HepG2 (cell line): Measurements from ENCODE around the gene MEPCE. TPM values are rescaled to one million over a fixed set of nuclear protein-coding genes. Genes with fewer than 3 reads are reported as not detected.

ENCODE experiments used
- ATAC-seq: fragments of 200-7000 bp; cut with Tn5 transposase; 3 replicates; pipeline ENCODE4 v1.9.1; 2020; ENCODE audit warnings: mild to moderate bottlenecking, moderate library complexity
- BruUV-seq: library from RNA; stranded (reverse); fragments of 400-500 nt; replicated peaks from 2 replicates; lab custom pipeline; 2021; lab: Mats Ljungman, UMichigan
- CTCF ChIA-PET: fragments of 300-600 bp; formaldehyde crosslinking; extraction: SDS; loops from one replicate; lab custom pipeline; 2021; ENCODE audit warnings: low total read pairs, inconsistent platforms, low intra/inter-chr PET ratio; lab: Yijun Ruan, JAX
- POLR2A ChIA-PET: fragments of 350-600 bp; sonication (Branson Sonifier 250); formaldehyde crosslinking; loops from one replicate; lab custom pipeline; 2020; ENCODE audit warnings: antibody characterized with exemption, inconsistent platforms; lab: Yijun Ruan, JAX
- DNase-seq: peaks from one replicate; pipeline ENCODE4 v3.0.0-alpha.2; 2015; ENCODE audit warnings: low spot score
- FAIRE-seq: peaks from 3 replicates; lab custom pipeline; 2011; peaks lifted over from hg19 to GRCh38; lab: Jason Lieb, UNC
- H2AFZ ChIP-seq: one replicate; pipeline ENCODE4 v1.6.1; 2011; ENCODE audit warnings: low read length, inconsistent platforms
- H3K27ac ChIP-seq: fragments of 300-600 bp; 3 replicates; pipeline ENCODE4 v1.8.0; 2011; ENCODE audit warnings: mixed run types, mild to moderate bottlenecking, mixed read lengths, low read length, inconsistent platforms; ENCODE audit not compliant: insufficient read depth; ENCODE audit errors: extremely low read length
- H3K27me3 ChIP-seq, 2 experiments: fragments of 200-600 bp in 1 of 2; 2 replicates in 1 of 2; 3 replicates in 1 of 2; pipeline versions ENCODE4 v1.6.0 to v1.8.0; 2011; ENCODE audit warnings: low read length in 2 of 2, mild to moderate bottlenecking in 2 of 2, moderate library complexity in 2 of 2, inconsistent platforms in 1 of 2; ENCODE audit not compliant: insufficient read depth in 2 of 2, control insufficient read depth in 1 of 2
- H3K36me3 ChIP-seq, 2 experiments: fragments of 200-600 bp in 1 of 2; replicated peaks in 1 of 2; 2 replicates in 1 of 2; 3 replicates in 1 of 2; pipeline versions ENCODE4 v1.5.1 to v1.8.0; 2011; ENCODE audit warnings: low read length in 2 of 2, inconsistent platforms in 1 of 2; ENCODE audit not compliant: insufficient read depth in 2 of 2, control insufficient read depth in 1 of 2
- H3K4me1 ChIP-seq: 2 replicates; pipeline ENCODE4 v1.5.1; 2012; ENCODE audit warnings: low read length, inconsistent platforms; ENCODE audit not compliant: insufficient read depth
- H3K4me2 ChIP-seq: 2 replicates; pipeline ENCODE4 v1.6.0; 2011; ENCODE audit warnings: low read depth, low read length, inconsistent platforms
- H3K4me3 ChIP-seq, 3 experiments: fragments of 200-600 bp in 1 of 3; sonication (generic), shearing (Covaris generic) in 1 of 3; replicated peaks in 1 of 3; 2 replicates each; pipeline ENCODE4 v1.5.1; 2011 to 2016; ENCODE audit warnings: low read length in 3 of 3, inconsistent platforms in 2 of 3, low read depth in 2 of 3, mild to moderate bottlenecking in 2 of 3, control low read depth in 1 of 3, mixed read lengths in 1 of 3; ENCODE audit not compliant: insufficient read depth in 1 of 3
- H3K79me2 ChIP-seq: one replicate; pipeline ENCODE4 v1.6.1; 2011; ENCODE audit warnings: low read length, inconsistent platforms; ENCODE audit not compliant: insufficient read depth
- H3K9ac ChIP-seq: 2 replicates; pipeline ENCODE4 v1.6.0; 2011; ENCODE audit warnings: mild to moderate bottlenecking, low read depth, low read length, inconsistent platforms; ENCODE audit not compliant: insufficient read depth
- H3K9me3 ChIP-seq: 2 replicates; pipeline ENCODE4 v1.5.1; 2012; ENCODE audit warnings: mild to moderate bottlenecking, low read length
- H4K20me1 ChIP-seq: 2 replicates; pipeline ENCODE4 v1.6.0; 2011; ENCODE audit warnings: inconsistent platforms, mild to moderate bottlenecking, low read length, moderate library complexity; ENCODE audit not compliant: insufficient read depth
- GTF3A ChIP-seq: sonication (generic); formaldehyde crosslinking; conservative IDR thresholded peaks from 2 replicates; pipeline ENCODE4 v1.4.0; 2020; ENCODE audit warnings: mild to moderate bottlenecking, missing genetic modification reagents
- PAX8 ChIP-seq: sonication (generic); formaldehyde crosslinking; IDR thresholded peaks from 2 replicates; pipeline ENCODE4 v1.8.0; 2022; ENCODE audit warnings: mild to moderate bottlenecking, missing genetic modification reagents, borderline replicate concordance
- SP4 ChIP-seq: sonication (generic); formaldehyde crosslinking; IDR thresholded peaks from 2 replicates; pipeline ENCODE4 v1.8.1; 2023; ENCODE audit warnings: mild to moderate bottlenecking, missing genetic modification reagents
- WGBS: methylation state at CpG from one replicate; pipeline ENCODE4 v1.1.6; 2017; ENCODE audit warnings: low lambda C conversion rate; 5-methylcytosine and 5-hydroxymethylcytosine counted together
- in situ Hi-C: cut with HindIII; loops from 2 replicates; pipeline ENCODE4 v1.10.0; 2017; ENCODE audit warnings: low pct_unique_long_range_greater_than_20kb; ENCODE audit not compliant: extremely low pct_ligation_motif_present
- intact Hi-C: fragments of 100-400 bp; cut with micrococcal nuclease; formaldehyde crosslinking; loops from one replicate; pipeline ENCODE4 v1.10.0; 2022; ENCODE audit not compliant: unreplicated experiment
- polyA plus RNA-seq, 8 experiments: library from polyadenylated mRNA; depleted of rRNA in 3 of 8; stranded (reverse) in 7 of 8; unstranded in 1 of 8; fragments of >200 nt; fragmentation: Illumina TruSeq in 4 of 8; extraction: Trizol in 4 of 8; gene quantifications; 2 replicates each; pipeline versions ENCODE4 v1.2.1 to v1.2.3, GENCODE V29; 2011 to 2016; ENCODE audit warnings: low read depth in 4 of 8, missing spikeins in 1 of 8, mixed read lengths in 1 of 8; ENCODE audit not compliant: insufficient read depth in 1 of 8
- total RNA-seq, 5 experiments: library from RNA; depleted of rRNA; stranded (reverse); fragments of >200 nt; fragmentation: Illumina TruSeq; extraction: Trizol; gene quantifications; 2 replicates each; pipeline ENCODE4 v1.2.3, GENCODE V29; 2016; ENCODE audit warnings: low read depth in 1 of 5

The MEPCE gene
- total and polyA plus RNA-seq, 2 of the 13 experiments (the other 11 are each of a cell fraction or from before 2014, with no cell fraction given): 12.3 to 26.0 TPM

- BruUV-seq: no TSS peak
- intact Hi-C loops: no loop called here
- CTCF ChIA-PET: no interaction called here
- POLR2A ChIA-PET: interaction anchor here (1.2 kb wide), 1 partner anchor 44 kb away, joined by 3 read pairs; the partner anchor contains the start of gene ZCWPW1
- no peaks in the 10 kb centered on the region for H3K79me2 ChIP-seq
- peaks cover 0 to 16% of the 10 kb centered on the region in 2 experiments; a peak in 1 of 5 replicates for H3K27me3 ChIP-seq
- no peak overlapping the region for H2AFZ ChIP-seq
- peaks cover 12% of the 10 kb centered on the region for H3K4me1 ChIP-seq
- H4K20me1 ChIP-seq: no peaks in the 10 kb centered on the region
- H3K4me2 ChIP-seq: no peak overlapping the region
- no peak overlapping the region for H3K27ac ChIP-seq
- no peaks in the 10 kb centered on the region for H3K9me3 ChIP-seq
- WGBS: 50% methylated on average over 6 of the region's 6 CpGs
- H3K36me3 ChIP-seq: no peaks in the 10 kb centered on the region
- TF ChIP-seq SP4 (CRISPR knock-in tag) (no peak), GTF3A (CRISPR knock-in tag) (no peak)
- H3K9ac ChIP-seq: no peak overlapping the region
- H3K4me3 ChIP-seq: no peak overlapping the region
- ATAC-seq (no peak), DNase-seq (no peak), FAIRE-seq (no peak)
- in situ Hi-C loops: no loop called here
These were observed 44.9 kb upstream of the MEPCE start for GRCh38 chr7:100384628-100385294.

- BruUV-seq: no TSS peak
- Histone ChIP-seq H3K36me3 (no peaks in the 10 kb centered on the region), H3K4me2 (no peak overlapping the region), H4K20me1 (no peaks in the 10 kb centered on the region), H3K9ac (no peak overlapping the region), H3K79me2 (no peaks in the 10 kb centered on the region), H3K4me1 (peaks cover 12% of the 10 kb centered on the region), H2AFZ (no peak overlapping the region), H3K27me3 (peaks cover 0 to 26% of the 10 kb centered on the region in 2 experiments; a peak in 1 of 5 replicates), H3K4me3 (no peak overlapping the region), H3K27ac (no peak overlapping the region), H3K9me3 (no peaks in the 10 kb centered on the region)
- intact Hi-C loops: no loop called here
- ATAC-seq: no peak
- CTCF ChIA-PET: no interaction called here
- WGBS: 28% methylated on average over 4 of the region's 5 CpGs
- DNase-seq: no peak
- in situ Hi-C loops: no loop called here
- no peak for TF ChIP-seq PAX8 (CRISPR knock-in tag)
- POLR2A ChIA-PET: interaction anchor here (0.9 kb wide), 1 partner anchor 41 kb away, joined by 3 read pairs; the partner anchor contains the start of gene ZCWPW1
- FAIRE-seq: no peak
These were observed 42.7 kb upstream of the MEPCE start for GRCh38 chr7:100386940-100387339.
